K562 (cell line): ENCODE measurements around the gene RAB11FIP2. TPM values are rescaled to one million over a fixed set of nuclear protein-coding genes. Genes with fewer than 3 reads are reported as not detected.

Experiments
- ATAC-seq: fragments of 200-7000 bp; cut with Tn5 transposase; 3 replicates; pipeline ENCODE4 v1.9.1; 2020; ENCODE audit warnings: moderate library complexity
- BruUV-seq: library from RNA; stranded (reverse); fragments of 400-500 nt; replicated peaks from 2 replicates; lab custom pipeline; 2021; lab: Mats Ljungman, UMichigan
- CTCF ChIA-PET: fragments of 300-600 bp; formaldehyde crosslinking; extraction: SDS; loops from one replicate; lab custom pipeline; 2021; ENCODE audit warnings: low intra/inter-chr PET ratio; lab: Yijun Ruan, JAX
- POLR2A ChIA-PET: fragments of 300-600, 350-650 bp; sonication (Branson Sonifier 250); formaldehyde crosslinking; extraction: SDS; loops from one replicate; lab custom pipeline; 2021; ENCODE audit warnings: antibody characterized with exemption, inconsistent platforms; lab: Yijun Ruan, JAX
- DNase-seq, 4 experiments: peaks; one replicate each; pipeline versions ENCODE4 v3.0.0 to v3.0.0-alpha.2; 2011 to 2018; ENCODE audit warnings: low spot score in 3 of 4, mixed read lengths in 3 of 4; ENCODE audit errors: extremely low read depth in 1 of 4
- FAIRE-seq: peaks from 2 replicates; lab custom pipeline; 2011; peaks lifted over from hg19 to GRCh38; lab: Jason Lieb, UNC
- H2AFZ ChIP-seq: 2 replicates; pipeline ENCODE4 v1.6.0; 2011; ENCODE audit warnings: low read depth, low read length, control low read depth, inconsistent platforms
- H3K27ac ChIP-seq: fragments of 200-600 bp; 3 replicates; pipeline ENCODE4 v1.8.0; 2011; ENCODE audit warnings: low read depth, mild to moderate bottlenecking, control low read depth, inconsistent platforms, low read length, moderate library complexity, mixed read lengths; ENCODE audit errors: extremely low read depth
- H3K27me3 ChIP-seq, 2 experiments: fragments of 300-600 bp in 1 of 2; 2 replicates in 1 of 2; 3 replicates in 1 of 2; pipeline versions ENCODE4 v1.6.0 to v1.8.0; 2011; ENCODE audit warnings: inconsistent platforms in 2 of 2, low read length in 2 of 2, mild to moderate bottlenecking in 1 of 2, mixed read lengths in 1 of 2, moderate library complexity in 1 of 2; ENCODE audit not compliant: control insufficient read depth in 2 of 2, insufficient read depth in 2 of 2
- H3K36me3 ChIP-seq: fragments of 300-600 bp; 3 replicates; pipeline ENCODE4 v1.8.0; 2011; ENCODE audit warnings: mild to moderate bottlenecking, low read length, inconsistent platforms; ENCODE audit not compliant: control insufficient read depth, insufficient read depth
- H3K4me1 ChIP-seq, 2 experiments: fragments of 200-600 bp in 1 of 2; replicated peaks in 1 of 2; 2 replicates in 1 of 2; 3 replicates in 1 of 2; pipeline versions ENCODE4 v1.5.1 to v1.8.0; 2011; ENCODE audit warnings: inconsistent platforms in 2 of 2, low read length in 2 of 2, mild to moderate bottlenecking in 1 of 2, mixed read lengths in 1 of 2, moderate library complexity in 1 of 2; ENCODE audit not compliant: control insufficient read depth in 2 of 2, insufficient read depth in 2 of 2
- H3K4me2 ChIP-seq: 2 replicates; pipeline ENCODE4 v1.6.1; 2011; ENCODE audit warnings: low read length, control low read depth, inconsistent platforms, mixed read lengths; ENCODE audit not compliant: insufficient read depth
- H3K4me3 ChIP-seq: fragments of 200-600 bp; sonication (generic), shearing (Covaris generic); 2 replicates; pipeline ENCODE4 v1.5.1; 2016; ENCODE audit warnings: control low read depth, inconsistent platforms
- H3K79me2 ChIP-seq: fragments of 200-600 bp; 3 replicates; pipeline ENCODE4 v1.8.0; 2011; ENCODE audit warnings: low read length, inconsistent platforms; ENCODE audit not compliant: control insufficient read depth, insufficient read depth
- H3K9ac ChIP-seq, 2 experiments: 2 replicates each; pipeline versions ENCODE4 v1.6.0 to v1.6.1; 2011; ENCODE audit warnings: low read depth in 2 of 2, low read length in 2 of 2, control low read depth in 1 of 2, inconsistent platforms in 1 of 2, mild to moderate bottlenecking in 1 of 2, mixed read lengths in 1 of 2; ENCODE audit not compliant: insufficient read depth in 1 of 2
- H3K9me1 ChIP-seq: one replicate; pipeline ENCODE4 v1.6.0; 2011; ENCODE audit warnings: inconsistent platforms, mild to moderate bottlenecking, low read length, moderate library complexity; ENCODE audit not compliant: control insufficient read depth, insufficient read depth
- H3K9me3 ChIP-seq: replicated peaks from 2 replicates; pipeline ENCODE4 v1.5.1; 2011; ENCODE audit warnings: low read depth, low read length, inconsistent platforms; ENCODE audit not compliant: control insufficient read depth, insufficient read depth
- H4K20me1 ChIP-seq: replicated peaks from 2 replicates; pipeline ENCODE4 v1.6.1; 2011; ENCODE audit warnings: low read length, inconsistent platforms, mixed read lengths; ENCODE audit not compliant: control insufficient read depth, insufficient read depth
- ASH1L ChIP-seq: fragments of 450-650 bp; IDR thresholded peaks from 2 replicates; pipeline ENCODE4 v1.6.1; 2018; ENCODE audit warnings: borderline replicate concordance, mild to moderate bottlenecking, low read depth; ENCODE audit not compliant: partially characterized antibody
- DPF2 ChIP-seq: fragments of 450-650 bp; IDR thresholded peaks from 2 replicates; pipeline ENCODE4 v1.6.1; 2016
- ELF1 ChIP-seq: fragments of 200-800 bp; sonication (Bioruptor generic); IDR thresholded peaks from 2 replicates; pipeline ENCODE4 v1.6.1; 2016; ENCODE audit warnings: missing genetic modification characterization, missing compliant biosample characterization
- HNRNPLL ChIP-seq: fragments of 200-400 bp; formaldehyde crosslinking; IDR thresholded peaks from 2 replicates; pipeline ENCODE4 v1.6.1; 2017; ENCODE audit warnings: low read length, low read depth, mild to moderate bottlenecking; ENCODE audit not compliant: poor library complexity, severe bottlenecking
- KAT7 ChIP-seq: sonication (generic); formaldehyde crosslinking; IDR thresholded peaks from 2 replicates; pipeline ENCODE4 v1.8.0; 2022; ENCODE audit warnings: missing genetic modification reagents, mild to moderate bottlenecking, borderline replicate concordance
- KDM1A ChIP-seq, 2 experiments: fragments of 450-650 bp; IDR thresholded peaks; 2 replicates each; pipeline ENCODE4 v1.6.1; 2016; ENCODE audit warnings: mild to moderate bottlenecking in 2 of 2
- KDM5B ChIP-seq: fragments of 200-600 bp; sonication (generic); IDR thresholded peaks from 2 replicates; pipeline ENCODE4 v1.6.1; 2012; ENCODE audit warnings: low read depth, mild to moderate bottlenecking, moderate library complexity, low read length, control low read depth, inconsistent platforms; ENCODE audit not compliant: insufficient replicate concordance
- NFRKB ChIP-seq: fragments of 450-650 bp; IDR thresholded peaks from 2 replicates; pipeline ENCODE4 v1.6.1; 2016; ENCODE audit warnings: low read depth
- NFYB ChIP-seq: IDR thresholded peaks from 2 replicates; pipeline ENCODE4 v1.6.1; 2011; ENCODE audit warnings: mild to moderate bottlenecking, moderate library complexity; ENCODE audit not compliant: insufficient read length; ENCODE audit errors: extremely low read depth
- NR1H2 ChIP-seq: sonication (generic); formaldehyde crosslinking; IDR thresholded peaks from 2 replicates; pipeline ENCODE4 v1.4.0; 2020; ENCODE audit warnings: mild to moderate bottlenecking, missing genetic modification reagents
- NUFIP1 ChIP-seq: fragments of 450-650 bp; IDR thresholded peaks from 2 replicates; pipeline ENCODE4 v1.6.1; 2018; ENCODE audit not compliant: partially characterized antibody
- PTRF ChIP-seq: fragments of 450-650 bp; IDR thresholded peaks from 2 replicates; pipeline ENCODE4 v1.6.1; 2016; ENCODE audit warnings: mild to moderate bottlenecking, missing genetic modification characterization, missing compliant biosample characterization
- STAT5B ChIP-seq: fragments of 250-450 bp; sonication (Bioruptor Pico); IDR thresholded peaks from 2 replicates; pipeline ENCODE4 v1.8.0; 2021; ENCODE audit warnings: mild to moderate bottlenecking, inconsistent platforms
- TSHZ1 ChIP-seq: fragments of 250-450 bp; sonication (Bioruptor Pico); IDR thresholded peaks from 2 replicates; pipeline ENCODE4 v1.4.0; 2020; ENCODE audit warnings: mild to moderate bottlenecking, moderate library complexity
- U2AF2 ChIP-seq: fragments of 200-400 bp; formaldehyde crosslinking; optimal IDR thresholded peaks from 2 replicates; pipeline ENCODE3; 2017; ENCODE audit warnings: low read depth, mild to moderate bottlenecking, low read length
- ZBTB7A ChIP-seq: IDR thresholded peaks from 2 replicates; pipeline ENCODE4 v1.6.1; 2011; ENCODE audit warnings: low read depth, mild to moderate bottlenecking, low read length, moderate library complexity, borderline replicate concordance; ENCODE audit not compliant: control insufficient read depth
- ZEB2 ChIP-seq: fragments of 450-650 bp; IDR thresholded peaks from 2 replicates; pipeline ENCODE4 v1.6.1; 2016
- ZNF347 ChIP-seq: fragments of 450-650 bp; formaldehyde crosslinking; IDR thresholded peaks from 2 replicates; pipeline ENCODE4 v1.4.0; 2020; ENCODE audit warnings: low read depth, mild to moderate bottlenecking, moderate library complexity
- ZNF586 ChIP-seq: fragments of 450-650 bp; formaldehyde crosslinking; conservative IDR thresholded peaks from 2 replicates; pipeline ENCODE4 v1.4.0; 2020; ENCODE audit warnings: mild to moderate bottlenecking, moderate library complexity
- WGBS: fragments of 100-300 bp; shearing (Covaris generic); methylation state at CpG from one replicate; pipeline ENCODE4 v1.1.6; 2016; ENCODE audit warnings: low coverage, mixed read lengths; ENCODE audit not compliant: insufficient coverage; ENCODE audit errors: missing lambda C conversion rate; 5-methylcytosine and 5-hydroxymethylcytosine counted together
- in situ Hi-C: fragments of 300-500 bp; cut with MboI; formaldehyde crosslinking; loops from 4 replicates; pipeline ENCODE4 v1.15.0; 2018; ENCODE audit warnings: inconsistent platforms, mixed read lengths
- intact Hi-C: fragments of 100-400 bp; cut with micrococcal nuclease; formaldehyde crosslinking; loops from 2 replicates; pipeline ENCODE4 v1.14.2; 2022
- polyA plus RNA-seq, 8 experiments: library from polyadenylated mRNA; depleted of rRNA in 4 of 8; stranded (reverse) in 5 of 8; unstranded in 3 of 8; fragments of >200 nt; fragmentation: Nextera tagmentation in 2 of 8; fragmentation: Illumina TruSeq in 1 of 8; extraction: Ambion mirVana in 2 of 8; extraction: Trizol in 1 of 8; gene quantifications; 2 replicates each; pipeline versions ENCODE4 v1.2.1 to v1.2.3, GENCODE V29; 2011 to 2014; ENCODE audit warnings: inconsistent platforms in 1 of 8, missing spikeins in 1 of 8
- total RNA-seq, 7 experiments: library from RNA; depleted of rRNA in 6 of 7; stranded (reverse); fragments of >200 nt in 6 of 7; fragmentation: Illumina TruSeq in 2 of 7; extraction: Trizol in 2 of 7; gene quantifications; 2 replicates each; pipeline versions ENCODE4 v1.2.1 to v1.2.3, GENCODE V29; 2011 to 2021; ENCODE audit warnings: low replicate concordance in 1 of 7
- TF ChIP-seq, protein P1 (sequence below): IDR thresholded peaks from 2 replicates; pipeline ENCODE4 v1.6.1; 2014; ENCODE audit warnings: antibody characterized with exemption

RAB11FIP2 gene
- total and polyA plus RNA-seq, 9 of the 15 experiments (the other 6 are each of a cell fraction or from before 2014, with no cell fraction given): 3.0 to 10.6 (median 3.9) TPM

GRCh38 chr10:118003126-118003525 lies 43.6 kb downstream of the RAB11FIP2 start:
- CTCF ChIA-PET: no interaction called here
- intact Hi-C loops: no loop called here

GRCh38 chr10:118002581-118002980 lies 44.2 kb downstream of the RAB11FIP2 start:
- in situ Hi-C loops (no loop called here), intact Hi-C loops (no loop called here)
- no peak for FAIRE-seq
- 24% methylated on average over 4 of the region's 6 CpGs for WGBS
- no peaks in the 10 kb centered on the region for H3K9me1 ChIP-seq
- H3K36me3 ChIP-seq: 0 out of 3 replicates have a peak, but pooled peaks cover 3% of the 10 kb centered on the region
- H3K9me3 ChIP-seq: no peaks in the 10 kb centered on the region
- no peaks in the 10 kb centered on the region for H3K79me2 ChIP-seq
- DNase-seq: peak in 1 of 4 experiments; percentile 21
- BruUV-seq: no TSS peak
- CTCF ChIA-PET: no interaction called here
- no peak overlapping the region for H3K4me2 ChIP-seq
- POLR2A ChIA-PET: no interaction called here
- H3K27ac ChIP-seq: peak overlapping the region; percentile 58; the same call in 2 of the 3 replicates
- ATAC-seq: peak; percentile 95
- no peak overlapping the region for H3K9ac ChIP-seq
- no peak overlapping the region for H2AFZ ChIP-seq
- H3K4me1 ChIP-seq: peaks cover 0 to 4% of the 10 kb centered on the region in 2 experiments; a peak in 2 of 5 replicates
- H3K27me3 ChIP-seq: no peaks in the 10 kb centered on the region
- no peak overlapping the region for H3K4me3 ChIP-seq
- H4K20me1 ChIP-seq: no peaks in the 10 kb centered on the region
- TF ChIP-seq ZNF586 (CRISPR knock-in tag) (no peak), NUFIP1 (no peak), ZBTB7A (no peak), U2AF2 (no peak), NFYB (no peak), TSHZ1 (CRISPR knock-in tag) (no peak)
- TF ChIP-seq, protein P1, sequence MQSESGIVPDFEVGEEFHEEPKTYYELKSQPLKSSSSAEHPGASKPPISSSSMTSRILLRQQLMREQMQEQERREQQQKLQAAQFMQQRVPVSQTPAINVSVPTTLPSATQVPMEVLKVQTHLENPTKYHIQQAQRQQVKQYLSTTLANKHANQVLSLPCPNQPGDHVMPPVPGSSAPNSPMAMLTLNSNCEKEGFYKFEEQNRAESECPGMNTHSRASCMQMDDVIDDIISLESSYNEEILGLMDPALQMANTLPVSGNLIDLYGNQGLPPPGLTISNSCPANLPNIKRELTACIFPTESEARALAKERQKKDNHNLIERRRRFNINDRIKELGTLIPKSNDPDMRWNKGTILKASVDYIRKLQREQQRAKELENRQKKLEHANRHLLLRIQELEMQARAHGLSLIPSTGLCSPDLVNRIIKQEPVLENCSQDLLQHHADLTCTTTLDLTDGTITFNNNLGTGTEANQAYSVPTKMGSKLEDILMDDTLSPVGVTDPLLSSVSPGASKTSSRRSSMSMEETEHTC: no peak

More at GRCh38 chr10:118003126-118003525, 43.6 kb downstream of the RAB11FIP2 start:
- Histone ChIP-seq H3K9me1 (no peaks in the 10 kb centered on the region), H4K20me1 (no peaks in the 10 kb centered on the region), H3K36me3 (0 out of 3 replicates have a peak, but pooled peaks cover 3% of the 10 kb centered on the region), H3K4me3 (no peak overlapping the region), H3K9me3 (no peaks in the 10 kb centered on the region), H3K9ac (no peak overlapping the region), H3K27me3 (no peaks in the 10 kb centered on the region), H3K4me1 (peaks cover 0 to 4% of the 10 kb centered on the region in 2 experiments; a peak in 2 of 5 replicates), H2AFZ (no peak overlapping the region), H3K4me2 (no peak overlapping the region), H3K79me2 (no peaks in the 10 kb centered on the region), H3K27ac (peak overlapping the region; percentile 10; the same call in 1 of the 3 replicates)
- POLR2A ChIA-PET: no interaction called here
- no TSS peak for BruUV-seq
- no peak for ATAC-seq
- in situ Hi-C loops: no loop called here
- FAIRE-seq: no peak
- WGBS: 100% methylated on average over 1 of the region's 1 CpG
- TF ChIP-seq NR1H2 (no peak), ZNF347 (CRISPR knock-in tag) (no peak), KDM5B (no peak), ZEB2 (no peak), HNRNPLL (no peak), ELF1 (tag) (no peak), KAT7 (CRISPR knock-in tag) (no peak), STAT5B (CRISPR knock-in tag) (no peak), PTRF (tag) (no peak), KDM1A (IDR thresholded peaks at IDR 0.05) (no peak), ASH1L (no peak), DPF2 (no peak), NFRKB (no peak)
- DNase-seq: no peak
